ENCODE results near the gene TMEM154.

- TF ChIP-seq EP300 (IDR thresholded peaks at IDR 0.05) (no peak), POLR2A (IDR thresholded peaks at IDR 0.05) (no peak), CTCF (IDR thresholded peaks at IDR 0.05) (no peak)
These were observed 28.6 kb upstream of the TMEM154 start for GRCh38 chr4:152708361-152708760.
